Articular chondrocyte of knee joint (primary cell): Measurements from ENCODE around the gene TPBG. TPM values are rescaled to one million over a fixed set of nuclear protein-coding genes. Genes with fewer than 3 reads are reported as not detected.

Experiments used
- total RNA-seq: library from RNA; depleted of rRNA; stranded (reverse); fragments of >200 nt; gene quantifications from 2 replicates; pipeline ENCODE4 v1.2.3, GENCODE V29; 2012

TPBG gene, protein sequence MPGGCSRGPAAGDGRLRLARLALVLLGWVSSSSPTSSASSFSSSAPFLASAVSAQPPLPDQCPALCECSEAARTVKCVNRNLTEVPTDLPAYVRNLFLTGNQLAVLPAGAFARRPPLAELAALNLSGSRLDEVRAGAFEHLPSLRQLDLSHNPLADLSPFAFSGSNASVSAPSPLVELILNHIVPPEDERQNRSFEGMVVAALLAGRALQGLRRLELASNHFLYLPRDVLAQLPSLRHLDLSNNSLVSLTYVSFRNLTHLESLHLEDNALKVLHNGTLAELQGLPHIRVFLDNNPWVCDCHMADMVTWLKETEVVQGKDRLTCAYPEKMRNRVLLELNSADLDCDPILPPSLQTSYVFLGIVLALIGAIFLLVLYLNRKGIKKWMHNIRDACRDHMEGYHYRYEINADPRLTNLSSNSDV
- 34.9 and 35.9 TPM in 2 replicates for total RNA-seq

DNA sequence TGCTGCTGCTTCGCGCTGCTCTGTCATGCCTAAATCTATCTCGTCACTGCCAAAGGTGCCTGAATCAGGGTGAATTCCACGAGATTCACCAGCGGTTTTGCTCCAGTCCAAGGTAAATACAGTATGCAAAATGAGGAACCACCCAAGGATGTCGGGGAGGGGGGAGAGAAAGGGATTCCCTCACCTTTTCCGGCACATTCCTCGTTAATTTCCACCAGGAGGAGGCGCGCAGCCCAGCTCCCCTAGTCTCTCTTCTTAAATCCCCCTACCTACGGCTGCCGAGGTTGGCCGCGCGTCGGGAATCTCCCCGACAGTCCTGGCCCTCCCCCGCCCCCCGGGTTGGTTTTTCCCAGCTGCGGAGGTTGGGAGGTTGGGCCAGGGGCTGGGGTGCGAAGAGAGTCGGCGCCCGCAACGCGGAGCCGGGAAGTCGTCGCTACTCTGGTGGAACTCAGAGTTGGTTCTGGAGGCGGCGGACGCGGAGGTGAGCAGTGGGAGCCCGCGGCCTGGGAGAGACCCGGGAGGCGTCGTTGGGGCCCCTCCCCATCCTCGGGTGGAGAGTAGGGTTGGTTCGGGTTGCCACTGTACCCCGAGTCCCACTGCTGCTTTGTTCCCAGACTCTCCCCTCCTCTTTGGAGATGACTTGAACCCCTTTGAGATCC, at the start of gene TPBG:
Gene TPBG, plus strand, starts transcription at position 390 of the 659 bp plus-strand sequence. CDS start 1,145 bp downstream, outside the sequence.

Other genes with a start within 250 kb of the TPBG start
- 72.6 and 81.0 TPM in 2 replicates for gene IBTK, start 116.1 kb upstream of the TPBG start, total RNA-seq